DOHH2 (cell line): Measurements from ENCODE around the gene MLF2.

ENCODE experiments used
- EZH2phosphoT487 ChIP-seq: fragments of 200-600 bp; sonication (generic); IDR thresholded peaks from 2 replicates; pipeline ENCODE4 v1.6.1; 2017; ENCODE audit warnings: borderline replicate concordance, mild to moderate bottlenecking, antibody characterized with exemption, low read length, moderate library complexity, mixed read lengths
- TF ChIP-seq, protein P1 (sequence below): fragments of 200-600 bp; sonication (generic); IDR thresholded peaks from one replicate; pipeline ENCODE4 v1.5.1; 2014; ENCODE audit warnings: antibody characterized with exemption, mild to moderate bottlenecking, low read depth, low read length; ENCODE audit not compliant: poor library complexity, severe bottlenecking

DNA sequence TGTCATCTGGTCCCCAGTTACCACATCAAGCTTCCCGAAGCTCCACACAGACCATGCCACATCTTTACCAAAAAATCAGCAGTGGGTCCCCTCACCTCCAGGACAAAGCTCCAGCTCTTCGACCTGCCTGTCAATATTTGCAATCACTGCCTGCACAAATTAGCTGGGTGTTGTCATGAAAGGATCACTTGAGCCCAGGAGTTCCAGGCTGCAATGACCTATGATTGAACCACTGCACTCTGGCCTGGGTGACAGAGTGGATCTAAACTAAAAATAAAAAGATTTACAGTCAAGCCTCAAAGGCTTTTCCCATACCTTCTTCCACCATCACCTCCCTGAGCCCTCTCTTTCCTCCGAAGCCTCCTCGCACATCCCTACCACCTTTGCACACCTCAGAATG, 43.6 kb upstream of the MLF2 start:
- TF ChIP-seq, protein P1, sequence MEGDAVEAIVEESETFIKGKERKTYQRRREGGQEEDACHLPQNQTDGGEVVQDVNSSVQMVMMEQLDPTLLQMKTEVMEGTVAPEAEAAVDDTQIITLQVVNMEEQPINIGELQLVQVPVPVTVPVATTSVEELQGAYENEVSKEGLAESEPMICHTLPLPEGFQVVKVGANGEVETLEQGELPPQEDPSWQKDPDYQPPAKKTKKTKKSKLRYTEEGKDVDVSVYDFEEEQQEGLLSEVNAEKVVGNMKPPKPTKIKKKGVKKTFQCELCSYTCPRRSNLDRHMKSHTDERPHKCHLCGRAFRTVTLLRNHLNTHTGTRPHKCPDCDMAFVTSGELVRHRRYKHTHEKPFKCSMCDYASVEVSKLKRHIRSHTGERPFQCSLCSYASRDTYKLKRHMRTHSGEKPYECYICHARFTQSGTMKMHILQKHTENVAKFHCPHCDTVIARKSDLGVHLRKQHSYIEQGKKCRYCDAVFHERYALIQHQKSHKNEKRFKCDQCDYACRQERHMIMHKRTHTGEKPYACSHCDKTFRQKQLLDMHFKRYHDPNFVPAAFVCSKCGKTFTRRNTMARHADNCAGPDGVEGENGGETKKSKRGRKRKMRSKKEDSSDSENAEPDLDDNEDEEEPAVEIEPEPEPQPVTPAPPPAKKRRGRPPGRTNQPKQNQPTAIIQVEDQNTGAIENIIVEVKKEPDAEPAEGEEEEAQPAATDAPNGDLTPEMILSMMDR, result no peak
- no peak for TF ChIP-seq EZH2phosphoT487
